GM12873 (cell line): ENCODE data around the gene COL24A1.

Experiments used
- CTCF ChIP-seq: IDR thresholded peaks from 2 replicates; pipeline ENCODE4 v1.5.1; 2012; ENCODE audit warnings: low read depth, mild to moderate bottlenecking, moderate library complexity, low read length, control low read depth; ENCODE audit not compliant: insufficient read depth; ENCODE audit errors: missing control alignments

Gene COL24A1

GRCh38 chr1:86156566-86157455 lies at the start of gene COL24A1:
Gene COL24A1 (minus strand): TSS chr1:86156772. CDS start chr1:86156396, 376 bp downstream.
- no peak for TF ChIP-seq CTCF

- TF ChIP-seq CTCF = no peak
These were observed 49.2 kb upstream of the COL24A1 start for GRCh38 chr1:86205741-86206140.

GRCh38 chr1:86202552-86203340 lies 46.2 kb upstream of the COL24A1 start:
- no peak for TF ChIP-seq CTCF

GRCh38 chr1:86201311-86201710 lies 44.7 kb upstream of the COL24A1 start:
- TF ChIP-seq CTCF = no peak

GRCh38 chr1:86200901-86201300 lies 44.3 kb upstream of the COL24A1 start:
- no peak for TF ChIP-seq CTCF

GRCh38 chr1:86197206-86197855 lies 40.8 kb upstream of the COL24A1 start:
- TF ChIP-seq CTCF = no peak

GRCh38 chr1:86195281-86195680 lies 38.7 kb upstream of the COL24A1 start:
- no peak for TF ChIP-seq CTCF
